Kidney epithelial cell (primary cell): Measurements from ENCODE around the gene ZNF366. TPM values are rescaled to one million over a fixed set of nuclear protein-coding genes. Genes with fewer than 3 reads are reported as not detected.

Source experiments
- DNase-seq: peaks from one replicate; pipeline ENCODE4 v3.0.0-alpha.2; 2010; ENCODE audit warnings: low read depth
- H3K27me3 ChIP-seq: 2 replicates; pipeline ENCODE4 v1.6.0; 2011; ENCODE audit warnings: low read length; ENCODE audit not compliant: control insufficient read depth, insufficient read depth
- H3K36me3 ChIP-seq: 2 replicates; pipeline ENCODE4 v1.5.1; 2011; ENCODE audit warnings: low read length; ENCODE audit not compliant: control insufficient read depth, insufficient read depth
- H3K4me3 ChIP-seq: 2 replicates; pipeline ENCODE4 v1.5.1; 2011; ENCODE audit warnings: low read depth, mild to moderate bottlenecking, control low read depth, low read length
- total RNA-seq: library from RNA; depleted of rRNA; stranded (reverse); fragments of >200 nt; gene quantifications from 2 replicates; pipeline ENCODE4 v1.2.3, GENCODE V29; 2015
- TF ChIP-seq, protein P1 (sequence below): IDR thresholded peaks from 2 replicates; pipeline ENCODE4 v1.5.1; 2011; ENCODE audit warnings: mild to moderate bottlenecking, moderate library complexity, low read length, control low read depth, inconsistent platforms; ENCODE audit not compliant: insufficient read depth, poor library complexity, severe bottlenecking

ZNF366 gene
- total RNA-seq, 1 donor from 2014 or later: 0.13 TPM

DNA sequence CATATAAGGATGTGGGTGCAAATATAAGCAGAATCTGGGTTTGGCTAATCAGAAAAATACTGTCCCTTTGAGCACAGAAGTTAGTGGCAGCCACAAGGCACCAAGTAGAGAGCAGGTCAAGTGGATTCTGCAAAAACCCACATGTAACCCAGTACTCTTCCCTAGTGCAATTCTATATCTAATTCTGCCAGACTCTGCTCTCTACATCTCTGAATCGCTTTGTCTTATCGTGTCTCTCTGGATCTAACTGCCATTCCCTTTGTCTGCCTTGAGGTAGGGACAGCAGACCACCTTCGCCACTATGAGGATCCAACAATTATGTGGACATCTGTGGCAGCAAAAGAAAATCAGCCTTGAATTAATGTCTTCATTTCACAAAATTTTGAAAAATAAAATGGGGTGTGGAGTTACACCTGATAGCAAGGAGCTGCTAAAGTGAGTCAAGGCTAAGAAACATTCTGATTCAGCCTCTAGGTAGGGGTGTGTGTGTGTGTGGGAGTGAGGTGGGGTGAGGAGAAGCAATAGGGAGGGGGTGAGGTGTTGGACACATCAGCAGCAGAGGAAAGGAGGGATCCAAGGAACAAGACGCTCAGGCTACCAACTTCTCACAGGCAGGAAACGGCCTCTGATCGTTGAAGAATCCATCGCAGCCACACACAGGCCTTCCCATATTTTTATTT is 33.7 kb upstream of the ZNF366 start:
- no peak for DNase-seq
- Histone ChIP-seq H3K36me3 (no peaks in the 10 kb centered on the region), H3K27me3 (no peaks in the 10 kb centered on the region), H3K4me3 (no peak overlapping the region)
- TF ChIP-seq, protein P1, sequence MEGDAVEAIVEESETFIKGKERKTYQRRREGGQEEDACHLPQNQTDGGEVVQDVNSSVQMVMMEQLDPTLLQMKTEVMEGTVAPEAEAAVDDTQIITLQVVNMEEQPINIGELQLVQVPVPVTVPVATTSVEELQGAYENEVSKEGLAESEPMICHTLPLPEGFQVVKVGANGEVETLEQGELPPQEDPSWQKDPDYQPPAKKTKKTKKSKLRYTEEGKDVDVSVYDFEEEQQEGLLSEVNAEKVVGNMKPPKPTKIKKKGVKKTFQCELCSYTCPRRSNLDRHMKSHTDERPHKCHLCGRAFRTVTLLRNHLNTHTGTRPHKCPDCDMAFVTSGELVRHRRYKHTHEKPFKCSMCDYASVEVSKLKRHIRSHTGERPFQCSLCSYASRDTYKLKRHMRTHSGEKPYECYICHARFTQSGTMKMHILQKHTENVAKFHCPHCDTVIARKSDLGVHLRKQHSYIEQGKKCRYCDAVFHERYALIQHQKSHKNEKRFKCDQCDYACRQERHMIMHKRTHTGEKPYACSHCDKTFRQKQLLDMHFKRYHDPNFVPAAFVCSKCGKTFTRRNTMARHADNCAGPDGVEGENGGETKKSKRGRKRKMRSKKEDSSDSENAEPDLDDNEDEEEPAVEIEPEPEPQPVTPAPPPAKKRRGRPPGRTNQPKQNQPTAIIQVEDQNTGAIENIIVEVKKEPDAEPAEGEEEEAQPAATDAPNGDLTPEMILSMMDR: no peak

DNA sequence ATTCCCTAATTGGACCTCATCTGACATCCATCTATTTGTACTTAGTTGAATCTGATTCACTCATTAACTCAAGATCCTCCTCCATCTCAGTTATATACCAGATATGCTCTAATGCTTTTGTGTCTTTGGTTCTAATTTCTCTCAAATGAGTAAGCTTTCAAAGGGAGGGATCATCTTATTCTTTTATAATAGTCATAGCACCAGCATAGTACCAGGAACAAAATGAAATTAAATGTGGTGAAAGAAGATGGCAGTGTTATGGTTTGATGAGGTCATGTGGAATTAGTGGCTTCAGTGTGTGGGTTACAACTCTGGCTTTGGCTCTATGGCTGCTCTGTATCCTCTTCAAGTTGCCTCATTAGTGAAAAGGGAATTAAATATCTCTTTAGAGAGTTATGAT is 32.5 kb upstream of the ZNF366 start:
- H3K36me3 ChIP-seq: no peaks in the 10 kb centered on the region
- no peak for DNase-seq
- H3K4me3 ChIP-seq: no peak overlapping the region
- TF ChIP-seq, protein P1: no peak
- H3K27me3 ChIP-seq: no peaks in the 10 kb centered on the region

DNA sequence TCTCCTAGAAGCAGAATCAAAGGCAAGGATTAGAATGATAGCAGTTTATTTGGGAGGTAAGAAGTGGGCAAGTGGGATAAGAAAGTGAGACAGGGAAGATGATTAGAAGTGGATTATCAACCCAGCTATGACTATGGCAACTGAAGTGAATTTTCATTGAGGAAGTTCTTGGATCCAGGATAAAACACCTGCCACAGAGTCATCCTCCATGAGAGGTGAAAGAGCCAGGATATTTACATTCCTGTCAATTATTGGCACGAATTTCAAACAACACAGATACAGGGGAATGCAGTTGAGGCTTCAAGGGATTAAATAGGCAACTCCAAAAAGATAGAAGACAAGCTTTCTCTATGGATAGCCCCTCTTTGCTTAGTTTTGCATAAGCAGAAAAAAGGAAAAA is 31.8 kb upstream of the ZNF366 start:
- no peak overlapping the region for H3K4me3 ChIP-seq
- no peak for DNase-seq
- TF ChIP-seq, protein P1: no peak

DNA sequence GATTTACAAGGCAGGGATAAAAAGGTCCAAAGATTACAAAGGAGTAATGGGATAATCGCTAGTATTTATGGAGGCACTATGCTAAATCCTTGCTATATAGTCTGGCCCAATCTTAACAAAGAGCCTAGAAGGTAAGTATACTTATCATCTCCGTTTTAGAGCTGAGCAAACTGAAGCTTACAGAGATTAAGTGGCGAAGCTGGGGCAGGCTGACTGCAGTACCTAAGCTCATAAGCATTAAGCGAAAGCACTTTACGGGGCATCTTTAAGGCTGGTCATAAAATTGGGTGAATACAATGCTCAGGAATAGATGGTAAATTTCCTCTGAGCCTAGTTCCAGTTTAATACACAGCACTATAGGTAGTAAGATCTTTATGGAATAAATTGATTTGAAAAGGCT is 30.0 kb upstream of the ZNF366 start:
- TF ChIP-seq, protein P1: no peak
- no peaks in the 10 kb centered on the region for H3K36me3 ChIP-seq
- no peak for DNase-seq
- no peak overlapping the region for H3K4me3 ChIP-seq
- no peaks in the 10 kb centered on the region for H3K27me3 ChIP-seq

More for the DNA sequence above, 31.8 kb upstream of the ZNF366 start:
- Histone ChIP-seq H3K27me3 (no peaks in the 10 kb centered on the region), H3K36me3 (no peaks in the 10 kb centered on the region)

DNA sequence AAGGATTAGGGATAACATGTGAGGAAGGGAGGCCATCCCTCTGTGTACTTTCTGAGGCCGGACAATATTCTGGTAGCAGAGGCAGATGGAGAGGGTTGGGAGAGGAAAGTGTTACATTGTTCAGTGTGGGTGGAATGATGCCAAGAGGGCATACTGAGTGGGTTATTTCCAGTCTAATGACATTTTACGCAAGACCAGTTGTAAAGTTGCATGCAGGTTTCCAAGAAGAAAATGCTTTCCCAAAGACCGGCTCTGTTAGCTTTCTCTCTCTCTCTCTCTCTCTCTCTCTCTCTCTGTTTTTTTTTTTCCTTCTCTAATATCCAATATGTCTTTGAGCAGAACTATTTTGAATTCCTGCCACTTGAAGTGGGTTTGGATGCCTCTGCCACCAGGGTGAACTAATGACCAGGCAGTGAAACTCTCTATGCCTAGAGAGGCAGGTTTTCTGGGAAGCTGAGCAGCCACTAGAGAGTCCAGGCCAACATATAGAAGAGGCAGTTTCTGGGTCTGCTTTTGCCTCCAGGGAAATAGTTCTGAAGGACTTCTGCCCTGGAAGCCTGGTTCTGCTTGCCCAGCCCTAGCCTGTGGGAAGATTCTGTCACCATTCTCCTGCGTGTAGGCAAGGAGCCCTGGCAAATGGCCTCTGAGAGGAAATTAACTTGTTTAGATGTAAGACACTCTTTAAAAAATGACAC is 24.4 kb upstream of the ZNF366 start:
- Histone ChIP-seq H3K27me3 (no peaks in the 10 kb centered on the region), H3K36me3 (no peaks in the 10 kb centered on the region), H3K4me3 (no peak overlapping the region)
- TF ChIP-seq, protein P1: no peak
- no peak for DNase-seq

DNA sequence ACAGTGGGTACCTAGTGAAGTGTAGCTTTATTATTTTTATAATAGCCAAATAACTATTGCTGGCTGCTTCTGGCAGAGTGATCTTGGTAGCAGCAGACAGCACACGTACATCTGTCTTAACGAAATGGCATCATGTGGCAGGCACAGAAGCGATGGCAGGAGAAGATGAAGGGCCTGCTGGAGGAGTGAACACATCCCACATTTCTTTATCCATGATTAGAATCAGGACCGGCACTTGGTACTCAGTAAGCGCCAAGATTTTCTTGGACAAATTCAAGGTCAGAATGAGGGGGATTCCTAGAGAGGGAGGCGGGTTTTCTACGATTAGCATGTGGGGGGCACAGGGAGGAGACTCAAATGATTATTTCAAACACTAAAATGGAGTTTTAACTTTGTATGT is 23.0 kb upstream of the ZNF366 start:
- no peak overlapping the region for H3K4me3 ChIP-seq
- H3K36me3 ChIP-seq: no peaks in the 10 kb centered on the region
- no peak for DNase-seq
- no peaks in the 10 kb centered on the region for H3K27me3 ChIP-seq
- TF ChIP-seq, protein P1: no peak
